Erythroblast (primary cell): ENCODE data around the gene HBB.
"Not testable (repeated sequence)": the region's sequence is repeated elsewhere in the genome, so short reads cannot be mapped to it uniquely, and the experiment has no call there.

Experiments
- DNase-seq, 2 experiments: peaks; one replicate each; lab custom pipeline; 2025; lab: John Stamatoyannopoulos, UW
- GATA1 ChIP-seq: IDR thresholded peaks from 2 replicates; pipeline ENCODE4 v1.6.1; 2011; ENCODE audit warnings: low read depth, mild to moderate bottlenecking, control low read depth, low read length, moderate library complexity
- POLR2A ChIP-seq: IDR thresholded peaks from 2 replicates; pipeline ENCODE4 v1.6.1; 2011; ENCODE audit warnings: mild to moderate bottlenecking, low read length

Gene HBB

GRCh38 chr11:5252919-5253265 lies 26.0 kb upstream of the HBB start:
- TF ChIP-seq GATA1, result no peak
- no peak for DNase-seq

- peak; percentile 88 to 93 for DNase-seq
- TF ChIP-seq GATA1 (no peak), POLR2A (peak; percentile 78)
Measured at GRCh38 chr11:5252192-5252918, 25.5 kb upstream of the HBB start.

- TF ChIP-seq GATA1, result no peak
- TF ChIP-seq POLR2A, result no peak
- no peak for DNase-seq
Measured at GRCh38 chr11:5251746-5252145, 24.9 kb upstream of the HBB start.

- peak in 1 of 2 experiments; percentile 63 for DNase-seq
- TF ChIP-seq POLR2A (peak; percentile 35), GATA1 (no peak)
Measured at GRCh38 chr11:5250543-5251204, 23.8 kb upstream of the HBB start.

GRCh38 chr11:5249807-5250396 lies 23.0 kb upstream of the HBB start, which contains the start of gene HBG1:
HBG1 (minus strand) TSS chr11:5249857; CDS start chr11:5249804, 53 bp downstream.
- TF ChIP-seq POLR2A, result peak; percentile 45
- DNase-seq, result peak in 1 of 2 experiments; percentile 75

- DNase-seq, result not testable (repeated sequence)
Measured at GRCh38 chr11:5248498-5248897, 21.6 kb upstream of the HBB start.

- peak; percentile 84 to 90 for DNase-seq
- TF ChIP-seq GATA1 (no peak), POLR2A (peak; percentile 86)
Measured at GRCh38 chr11:5247472-5248192, 20.8 kb upstream of the HBB start.

- DNase-seq, result peak in 1 of 2 experiments; percentile 78
- TF ChIP-seq GATA1 (no peak), POLR2A (no peak)
Measured at GRCh38 chr11:5246772-5247471, 20.1 kb upstream of the HBB start.

GRCh38 chr11:5245155-5245554 lies 18.3 kb upstream of the HBB start:
- TF ChIP-seq GATA1, result no peak
- no peak for TF ChIP-seq POLR2A
- DNase-seq, result no peak

GRCh38 chr11:5243816-5244180 lies 16.9 kb upstream of the HBB start:
- no peak for DNase-seq
- no peak for TF ChIP-seq POLR2A
- no peak for TF ChIP-seq GATA1

- DNase-seq, result peak in 1 of 2 experiments; percentile 66
- TF ChIP-seq POLR2A, result peak; percentile 97
- TF ChIP-seq GATA1, result no peak
Measured at GRCh38 chr11:5242933-5243815, 16.3 kb upstream of the HBB start.

GRCh38 chr11:5242208-5242607 lies 15.3 kb upstream of the HBB start:
- peak; percentile 5 for TF ChIP-seq POLR2A
- no peak for TF ChIP-seq GATA1
- peak in 1 of 2 experiments; percentile 68 for DNase-seq

GRCh38 chr11:5241458-5241857 lies 14.6 kb upstream of the HBB start:
- no peak for TF ChIP-seq POLR2A
- no peak for TF ChIP-seq GATA1
- DNase-seq, result no peak
